Cardiac muscle cell (in vitro differentiated cells and primary cell): Measurements from ENCODE around the gene FOLR1. TPM values are rescaled to one million over a fixed set of nuclear protein-coding genes. Genes with fewer than 3 reads are reported as not detected.
"Not testable (repeated sequence)": the region's sequence is repeated elsewhere in the genome, so short reads cannot be mapped to it uniquely, and the experiment has no call there.

ENCODE experiments used
- DNase-seq, 2 donors: peaks; one replicate each; pipeline versions ENCODE4 v3.0.0 to v3.0.0-alpha.2; 2010 to 2017; ENCODE audit warnings: low read depth in 1 of 2, low spot score in 1 of 2
- H3K27ac ChIP-seq: fragments of 200-600 bp; sonication (generic); 2 replicates; pipeline ENCODE4 v1.5.1; 2016
- H3K27me3 ChIP-seq: fragments of 200-600 bp; sonication (generic); 2 replicates; pipeline ENCODE4 v1.6.0; 2016; ENCODE audit warnings: control low read depth
- H3K36me3 ChIP-seq: fragments of 200-600 bp; sonication (generic); 2 replicates; pipeline ENCODE4 v1.5.1; 2016; ENCODE audit warnings: control low read depth
- H3K4me1 ChIP-seq: fragments of 200-600 bp; sonication (generic); 2 replicates; pipeline ENCODE4 v1.8.1; 2017; ENCODE audit warnings: low read depth, mild to moderate bottlenecking, mixed run types
- H3K4me3 ChIP-seq: fragments of 200-600 bp; sonication (generic); 2 replicates; pipeline ENCODE4 v1.5.1; 2016; ENCODE audit warnings: mild to moderate bottlenecking
- H3K9me3 ChIP-seq: fragments of 200-600 bp; sonication (generic); 2 replicates; pipeline ENCODE4 v1.5.1; 2017; ENCODE audit warnings: low read depth, mild to moderate bottlenecking, control low read depth
- polyA plus RNA-seq: library from polyadenylated mRNA; unstranded; fragments of >200 nt; fragmentation: Nextera tagmentation; extraction: Ambion mirVana; gene quantifications from 2 replicates; pipeline ENCODE4 v1.2.1, GENCODE V29; 2016
- total RNA-seq: library from RNA; depleted of rRNA; stranded (reverse); fragments of >200 nt; gene quantifications from 2 replicates; pipeline ENCODE4 v1.2.3, GENCODE V29; 2016
- TF ChIP-seq, protein P1 (sequence below): IDR thresholded peaks from 2 replicates; pipeline ENCODE4 v1.5.1; 2012; ENCODE audit warnings: low read depth, mild to moderate bottlenecking, low read length

Gene FOLR1
- total RNA-seq (0.88 and 1.8 TPM in 2 replicates), polyA plus RNA-seq (3.1 and 3.9 TPM in 2 replicates)

DNA sequence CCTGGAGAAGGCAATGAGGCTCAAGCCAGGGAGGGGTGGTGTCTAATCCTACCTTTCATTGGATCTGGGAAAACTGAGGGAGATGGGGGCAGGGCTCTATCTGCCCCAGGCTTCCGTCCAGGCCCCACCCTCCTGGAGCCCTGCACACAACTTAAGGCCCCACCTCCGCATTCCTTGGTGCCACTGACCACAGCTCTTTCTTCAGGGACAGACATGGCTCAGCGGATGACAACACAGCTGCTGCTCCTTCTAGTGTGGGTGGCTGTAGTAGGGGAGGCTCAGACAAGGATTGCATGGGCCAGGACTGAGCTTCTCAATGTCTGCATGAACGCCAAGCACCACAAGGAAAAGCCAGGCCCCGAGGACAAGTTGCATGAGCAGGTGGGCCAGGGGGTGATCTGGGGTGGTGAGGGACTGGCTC lies at the start of gene FOLR1:
Gene FOLR1, plus strand, starts transcription at position 180 of the 421 bp plus-strand sequence. Its CDS starts 34 bp downstream, at position 214.
- DNase-seq, result peak in 1 of 2 donors; percentile 15
- H3K4me1 ChIP-seq, result no peaks in the 10 kb centered on the region
- no peak within 1 kb of the TSS for H3K27ac ChIP-seq
- H3K36me3 ChIP-seq, result no peaks in the 10 kb centered on the region
- H3K9me3 ChIP-seq, result no peaks in the 10 kb centered on the region
- no peak within 1 kb of the TSS for H3K4me3 ChIP-seq
- TF ChIP-seq, protein P1, sequence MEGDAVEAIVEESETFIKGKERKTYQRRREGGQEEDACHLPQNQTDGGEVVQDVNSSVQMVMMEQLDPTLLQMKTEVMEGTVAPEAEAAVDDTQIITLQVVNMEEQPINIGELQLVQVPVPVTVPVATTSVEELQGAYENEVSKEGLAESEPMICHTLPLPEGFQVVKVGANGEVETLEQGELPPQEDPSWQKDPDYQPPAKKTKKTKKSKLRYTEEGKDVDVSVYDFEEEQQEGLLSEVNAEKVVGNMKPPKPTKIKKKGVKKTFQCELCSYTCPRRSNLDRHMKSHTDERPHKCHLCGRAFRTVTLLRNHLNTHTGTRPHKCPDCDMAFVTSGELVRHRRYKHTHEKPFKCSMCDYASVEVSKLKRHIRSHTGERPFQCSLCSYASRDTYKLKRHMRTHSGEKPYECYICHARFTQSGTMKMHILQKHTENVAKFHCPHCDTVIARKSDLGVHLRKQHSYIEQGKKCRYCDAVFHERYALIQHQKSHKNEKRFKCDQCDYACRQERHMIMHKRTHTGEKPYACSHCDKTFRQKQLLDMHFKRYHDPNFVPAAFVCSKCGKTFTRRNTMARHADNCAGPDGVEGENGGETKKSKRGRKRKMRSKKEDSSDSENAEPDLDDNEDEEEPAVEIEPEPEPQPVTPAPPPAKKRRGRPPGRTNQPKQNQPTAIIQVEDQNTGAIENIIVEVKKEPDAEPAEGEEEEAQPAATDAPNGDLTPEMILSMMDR, result no peak
- H3K27me3 ChIP-seq, result no peaks in the 10 kb centered on the region

DNA sequence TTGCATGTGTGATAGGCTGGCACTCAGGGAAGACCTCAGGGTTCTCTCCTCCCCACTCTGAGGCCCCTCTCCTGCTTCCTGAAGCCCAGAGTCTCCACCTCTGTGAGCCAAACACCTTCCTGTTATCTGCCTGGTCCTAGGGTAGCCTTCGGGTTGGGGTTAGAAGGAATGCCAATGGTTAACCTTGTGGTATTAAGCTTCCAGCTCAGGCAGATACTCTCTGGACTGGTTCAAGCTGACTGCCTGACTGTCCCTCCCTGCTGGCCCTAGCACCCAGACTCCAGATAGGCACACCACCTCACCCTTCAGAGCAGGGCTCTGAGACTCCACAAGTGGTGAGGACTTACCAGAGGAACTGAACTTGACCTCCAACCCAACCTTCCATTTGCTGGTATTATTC lies 49.4 kb upstream of the FOLR1 start:
- H3K9me3 ChIP-seq, H3K36me3 ChIP-seq, H3K27me3 ChIP-seq, H3K4me3 ChIP-seq, H3K27ac ChIP-seq, H3K4me1 ChIP-seq, DNase-seq: not testable (repeated sequence)

DNA sequence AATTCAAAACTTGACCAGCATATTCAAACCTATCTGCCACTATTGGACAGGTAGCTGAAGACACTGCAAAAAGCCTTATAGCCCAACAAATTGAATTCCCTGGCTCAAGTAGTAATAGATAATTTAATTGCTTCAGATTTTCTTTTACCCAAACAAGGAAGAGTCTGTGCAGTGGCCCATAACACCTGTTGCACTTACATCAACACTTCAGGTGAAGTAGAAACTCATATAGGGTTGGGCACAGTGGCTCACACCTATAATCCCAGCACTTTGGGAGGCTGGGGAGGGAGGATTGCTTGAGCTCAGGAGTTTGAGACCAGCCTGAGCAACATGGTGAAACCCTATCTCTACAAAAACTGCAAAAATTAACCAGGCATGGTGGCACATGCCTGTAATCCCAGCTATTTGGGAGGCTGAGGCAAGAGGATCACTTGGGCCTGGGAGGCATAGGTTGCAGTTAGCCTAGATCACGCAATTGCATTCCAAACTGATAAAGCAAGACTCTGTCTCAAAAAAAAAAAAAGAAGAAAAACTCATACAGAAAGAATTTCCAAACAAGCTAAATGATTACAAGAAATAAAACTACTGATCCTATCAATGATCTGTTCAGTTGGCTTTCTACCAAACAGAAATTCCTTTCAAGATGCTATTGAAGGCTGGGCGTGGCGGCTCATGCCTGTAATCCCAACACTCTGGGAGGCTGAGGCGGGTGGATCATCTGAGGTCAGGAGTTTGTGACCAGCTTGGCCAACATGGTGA lies 47.0 kb upstream of the FOLR1 start:
- no peaks in the 10 kb centered on the region for H3K36me3 ChIP-seq
- TF ChIP-seq, protein P1, result no peak
- H3K27me3 ChIP-seq, result no peaks in the 10 kb centered on the region
- H3K27ac ChIP-seq, result no peak overlapping the region
- H3K9me3 ChIP-seq, result no peaks in the 10 kb centered on the region
- peak in 1 of 2 donors; percentile 36 for DNase-seq
- no peaks in the 10 kb centered on the region for H3K4me1 ChIP-seq
- H3K4me3 ChIP-seq, result no peak overlapping the region

DNA sequence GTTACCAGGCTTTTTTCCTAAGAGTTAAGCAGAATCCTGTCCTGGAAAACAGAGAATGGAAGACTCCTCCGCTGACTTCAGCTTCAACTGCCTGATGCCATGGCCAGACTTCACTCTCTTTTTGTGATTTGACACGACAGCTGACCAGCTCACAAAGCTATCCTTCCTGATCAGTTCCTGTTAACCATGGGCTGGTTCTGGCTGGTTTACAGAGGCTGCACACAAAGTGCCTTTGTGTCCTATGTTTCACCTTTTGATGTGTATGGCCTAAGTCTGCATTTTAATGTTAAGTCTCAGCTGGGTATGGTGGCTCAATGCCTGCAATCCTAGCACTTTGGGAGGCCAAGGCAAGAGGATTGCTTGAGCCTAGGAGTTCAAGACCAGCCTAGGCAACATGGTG lies 45.3 kb upstream of the FOLR1 start:
- TF ChIP-seq, protein P1, result no peak
- Histone ChIP-seq H3K27me3 (no peaks in the 10 kb centered on the region), H3K27ac (no peak overlapping the region), H3K4me1 (no peaks in the 10 kb centered on the region), H3K4me3 (no peak overlapping the region), H3K36me3 (no peaks in the 10 kb centered on the region), H3K9me3 (no peaks in the 10 kb centered on the region)
- DNase-seq, result no peak

DNA sequence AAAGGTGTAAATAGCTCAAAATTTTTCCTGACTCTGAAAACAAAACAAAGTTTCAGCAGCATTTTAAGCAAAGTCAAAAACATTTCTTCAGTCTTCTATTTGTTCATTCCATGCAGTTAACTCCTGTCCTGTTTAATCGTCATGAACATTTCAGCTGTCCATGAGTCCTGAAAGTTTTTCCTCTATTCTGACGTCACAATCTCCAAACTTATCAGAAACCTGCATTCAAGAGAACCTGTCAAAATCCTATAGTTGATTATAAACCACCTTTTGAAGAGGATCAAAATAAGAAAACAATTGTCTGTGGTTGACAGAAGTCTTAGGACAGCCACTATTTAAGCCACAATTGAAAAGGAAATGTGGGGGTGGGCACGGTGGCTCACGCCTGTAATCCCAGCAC lies 41.1 kb upstream of the FOLR1 start:
- Histone ChIP-seq H3K4me1 (no peaks in the 10 kb centered on the region), H3K36me3 (no peaks in the 10 kb centered on the region), H3K9me3 (no peaks in the 10 kb centered on the region), H3K27me3 (no peaks in the 10 kb centered on the region), H3K4me3 (no peak overlapping the region), H3K27ac (no peak overlapping the region)
- TF ChIP-seq, protein P1, result no peak
- DNase-seq, result no peak

DNA sequence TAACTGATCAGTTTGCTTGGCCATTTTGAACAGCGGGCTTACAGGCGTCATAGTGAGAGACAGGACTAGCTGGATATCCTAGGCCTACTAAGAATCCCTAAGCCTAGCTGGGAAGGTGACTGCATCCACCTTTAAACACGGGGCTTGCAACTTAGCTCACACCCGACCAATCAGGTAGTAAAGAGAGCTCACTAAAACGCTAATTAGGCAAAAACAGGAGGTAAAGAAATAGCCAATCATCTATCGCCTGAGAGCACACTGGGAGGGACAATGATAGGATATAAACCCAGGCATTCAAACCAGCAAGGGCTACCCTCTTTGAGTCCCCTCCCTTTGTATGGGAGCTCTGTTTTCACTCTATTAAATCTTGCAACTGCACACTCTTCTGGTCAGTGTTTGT lies 38.1 kb upstream of the FOLR1 start:
- H3K4me3 ChIP-seq, H3K9me3 ChIP-seq, DNase-seq, H3K27ac ChIP-seq, H3K27me3 ChIP-seq, H3K36me3 ChIP-seq, H3K4me1 ChIP-seq: not testable (repeated sequence)
